Epithelial cell of proximal tubule (primary cell): Measurements from ENCODE around the gene KRTAP16-1. TPM values are rescaled to one million over a fixed set of nuclear protein-coding genes. Genes with fewer than 3 reads are reported as not detected.

Experiments used
- DNase-seq: peaks from one replicate; pipeline ENCODE4 v3.0.0-alpha.2; 2011; ENCODE audit warnings: low read depth
- H3K4me3 ChIP-seq: 2 replicates; pipeline ENCODE4 v1.5.1; 2011; ENCODE audit warnings: low read depth, mild to moderate bottlenecking, low read length
- CTCF ChIP-seq: conservative IDR thresholded peaks from 2 replicates; pipeline ENCODE4 v1.5.1; 2012; ENCODE audit warnings: low read depth, mild to moderate bottlenecking, low read length
- total RNA-seq: library from RNA; depleted of rRNA; stranded (reverse); fragments of >200 nt; gene quantifications from 2 replicates; pipeline ENCODE4 v1.2.3, GENCODE V29; 2015

Gene KRTAP16-1
- total RNA-seq, 1 donor from 2014 or later: not detected

GRCh38 chr17:41258406-41258805, 50.7 kb downstream of the KRTAP16-1 start:
- DNase-seq: no peak
- no peak overlapping the region for H3K4me3 ChIP-seq
- no peak for TF ChIP-seq CTCF

Other genes starting within 250 kb of the KRTAP16-1 start
- 11.6 and 26.7 TPM in 2 replicates for gene KRTAP2-3, start 249.2 kb downstream of the KRTAP16-1 start, total RNA-seq
- gene KRTAP2-4, start 243.4 kb downstream of the KRTAP16-1 start, total RNA-seq: not detected in 2 replicates
- not detected in 2 replicates for gene KRTAP4-7, start 225.2 kb downstream of the KRTAP16-1 start, total RNA-seq
- not detected in 2 replicates for gene KRTAP4-8, start 211.2 kb downstream of the KRTAP16-1 start, total RNA-seq
- not detected in 2 replicates for gene KRTAP4-16, start 207.1 kb downstream of the KRTAP16-1 start, total RNA-seq
- gene KRTAP4-9, start 203.9 kb downstream of the KRTAP16-1 start, total RNA-seq: 0.58 TPM in 1 of 2 replicates, not detected in the other
- gene KRTAP4-11, start 190.9 kb downstream of the KRTAP16-1 start, total RNA-seq: not detected in 2 replicates
- gene KRTAP4-12, start 185.1 kb downstream of the KRTAP16-1 start, total RNA-seq: not detected in 2 replicates
- gene KRTAP4-6, start 168.8 kb downstream of the KRTAP16-1 start, total RNA-seq: not detected in 2 replicates
- not detected in 2 replicates for gene KRTAP4-5, start 159.5 kb downstream of the KRTAP16-1 start, total RNA-seq
- not detected in 2 replicates for gene KRTAP4-4, start 148.6 kb downstream of the KRTAP16-1 start, total RNA-seq
- gene KRTAP4-3, start 141.1 kb downstream of the KRTAP16-1 start, total RNA-seq: not detected in 2 replicates
- gene KRTAP4-2, start 131.1 kb downstream of the KRTAP16-1 start, total RNA-seq: not detected in 2 replicates
- gene KRTAP4-1, start 124.4 kb downstream of the KRTAP16-1 start, total RNA-seq: not detected in 2 replicates
- gene KRTAP9-1, start 119.4 kb downstream of the KRTAP16-1 start, total RNA-seq: not detected in 2 replicates
- not detected in 2 replicates for gene KRTAP9-2, start 82.7 kb downstream of the KRTAP16-1 start, total RNA-seq
- not detected in 2 replicates for gene KRTAP9-3, start 76.9 kb downstream of the KRTAP16-1 start, total RNA-seq
- not detected in 2 replicates for gene KRTAP9-8, start 71.3 kb downstream of the KRTAP16-1 start, total RNA-seq
- not detected in 2 replicates for gene KRTAP9-4, start 59.6 kb downstream of the KRTAP16-1 start, total RNA-seq
- gene KRTAP9-9, start 53.9 kb downstream of the KRTAP16-1 start, total RNA-seq: not detected in 2 replicates
- not detected in 2 replicates for gene KRTAP9-6, start 43.9 kb downstream of the KRTAP16-1 start, total RNA-seq
- gene KRTAP9-7, start 33.6 kb downstream of the KRTAP16-1 start, total RNA-seq: not detected in 2 replicates
- gene KRTAP29-1, start 6.5 kb downstream of the KRTAP16-1 start, total RNA-seq: not detected in 2 replicates
- not detected in 2 replicates for gene KRTAP17-1, start 6.4 kb upstream of the KRTAP16-1 start, total RNA-seq
- gene KRT33A, start 41.5 kb upstream of the KRTAP16-1 start, total RNA-seq: not detected in 2 replicates
- 0.29 TPM in 2 replicates for gene KRT33B, start 60.5 kb upstream of the KRTAP16-1 start, total RNA-seq
- 4.2 and 15.1 TPM in 2 replicates for gene KRT34, start 73.0 kb upstream of the KRTAP16-1 start, total RNA-seq
- gene KRT31, start 88.3 kb upstream of the KRTAP16-1 start, total RNA-seq: not detected in 2 replicates
- gene KRT37, start 115.3 kb upstream of the KRTAP16-1 start, total RNA-seq: not detected in 2 replicates
- not detected in 2 replicates for gene KRT38, start 131.7 kb upstream of the KRTAP16-1 start, total RNA-seq
- gene KRT32, start 158.1 kb upstream of the KRTAP16-1 start, total RNA-seq: not detected in 2 replicates
- not detected in 2 replicates for gene KRT35, start 171.8 kb upstream of the KRTAP16-1 start, total RNA-seq
- gene KRT36, start 180.6 kb upstream of the KRTAP16-1 start, total RNA-seq: not detected in 2 replicates
- 1.0 and 2.0 TPM in 2 replicates for gene KRT13, start 196.3 kb upstream of the KRTAP16-1 start, total RNA-seq
- gene KRT15, start 209.6 kb upstream of the KRTAP16-1 start, total RNA-seq: 4.6 and 15.6 TPM in 2 replicates
- 1,090 and 2,137 TPM in 2 replicates for gene KRT19, start 219.0 kb upstream of the KRTAP16-1 start, total RNA-seq